ENCODE data around the gene ZSCAN5C.
"Not testable (repeated sequence)": the region's sequence is repeated elsewhere in the genome, so short reads cannot be mapped to it uniquely, and the experiment has no call there.

Gene ZSCAN5C

DNA sequence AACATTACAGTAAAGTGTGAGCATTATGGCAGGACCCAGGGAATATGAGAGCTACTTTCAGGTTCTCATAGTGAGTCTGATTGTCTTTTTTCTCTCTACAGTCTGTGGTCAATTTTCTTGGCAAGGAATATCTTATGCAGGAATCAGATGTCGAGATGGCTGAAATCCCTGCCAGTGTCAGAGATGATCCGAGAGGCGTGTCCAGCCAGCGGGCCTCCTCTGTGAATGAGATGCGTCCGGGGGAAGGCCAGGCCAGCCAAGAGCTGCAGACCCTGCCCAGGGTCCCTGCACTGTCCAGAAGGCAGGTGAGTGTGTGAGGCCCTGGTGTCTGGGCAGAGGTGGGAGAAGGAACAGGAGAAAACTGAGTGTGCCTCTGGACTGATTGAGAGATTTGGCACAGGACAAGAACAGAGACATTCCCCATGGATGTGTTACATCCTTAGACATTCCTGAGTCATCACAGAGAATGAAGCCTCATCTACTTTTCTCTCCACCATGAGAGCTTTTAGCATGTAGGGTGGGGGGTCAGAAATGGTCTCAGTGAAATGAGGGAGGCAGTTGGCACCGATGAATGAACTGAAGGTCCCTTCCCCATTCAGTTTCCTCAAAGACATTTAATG is 43.2 kb downstream of the ZSCAN5C start:
- no peak for DNase-seq (ENCODE audit: extremely low spot score)
- TF ChIP-seq NFRKB (IDR thresholded peaks at IDR 0.05): no peak
- TF ChIP-seq FOXA1 (IDR thresholded peaks at IDR 0.05): no peak
- TF ChIP-seq LEF1 (IDR thresholded peaks at IDR 0.05; ENCODE audit: borderline replicate concordance): no peak
- no peak for TF ChIP-seq ZNF384 (IDR thresholded peaks at IDR 0.05)
- TF ChIP-seq SUZ12 (IDR thresholded peaks at IDR 0.05): no peak
- no peak for TF ChIP-seq SP1 (IDR thresholded peaks at IDR 0.05)
- TF ChIP-seq, protein P1, sequence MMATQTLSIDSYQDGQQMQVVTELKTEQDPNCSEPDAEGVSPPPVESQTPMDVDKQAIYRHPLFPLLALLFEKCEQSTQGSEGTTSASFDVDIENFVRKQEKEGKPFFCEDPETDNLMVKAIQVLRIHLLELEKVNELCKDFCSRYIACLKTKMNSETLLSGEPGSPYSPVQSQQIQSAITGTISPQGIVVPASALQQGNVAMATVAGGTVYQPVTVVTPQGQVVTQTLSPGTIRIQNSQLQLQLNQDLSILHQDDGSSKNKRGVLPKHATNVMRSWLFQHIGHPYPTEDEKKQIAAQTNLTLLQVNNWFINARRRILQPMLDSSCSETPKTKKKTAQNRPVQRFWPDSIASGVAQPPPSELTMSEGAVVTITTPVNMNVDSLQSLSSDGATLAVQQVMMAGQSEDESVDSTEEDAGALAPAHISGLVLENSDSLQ (IDR thresholded peaks at IDR 0.05): no peak
- TF ChIP-seq TARDBP (IDR thresholded peaks at IDR 0.05): no peak
- TF ChIP-seq L3MBTL2 (conservative IDR thresholded peaks at IDR 0.05): no peak

DNA sequence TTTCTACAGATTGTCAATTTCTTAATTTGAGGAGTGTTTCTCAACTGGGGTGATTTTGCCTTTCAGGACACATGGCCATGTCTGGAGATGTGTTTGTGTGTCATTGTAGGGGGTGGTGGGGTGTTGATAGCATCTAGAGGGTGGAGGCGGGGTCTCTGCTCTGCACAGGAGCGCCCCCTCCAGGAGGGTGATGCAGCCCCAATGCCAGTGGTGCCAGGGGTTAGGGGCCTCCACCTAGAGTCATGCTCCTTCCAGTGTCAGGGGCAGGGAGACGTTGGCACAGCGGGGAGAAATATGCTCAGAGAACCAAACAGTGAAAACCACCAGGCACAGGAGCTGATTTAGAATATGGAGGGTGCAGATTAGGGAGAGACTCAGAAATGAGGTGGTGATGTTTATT is 43.7 kb downstream of the ZSCAN5C start:
- CTCF ChIA-PET; POLR2A ChIA-PET; DNase-seq (ENCODE audit: extremely low spot score): not testable (repeated sequence)

More for the DNA sequence above, 43.2 kb downstream of the ZSCAN5C start:
- ChIA-PET CTCF (no interaction called here), POLR2A (no interaction called here)

DNA sequence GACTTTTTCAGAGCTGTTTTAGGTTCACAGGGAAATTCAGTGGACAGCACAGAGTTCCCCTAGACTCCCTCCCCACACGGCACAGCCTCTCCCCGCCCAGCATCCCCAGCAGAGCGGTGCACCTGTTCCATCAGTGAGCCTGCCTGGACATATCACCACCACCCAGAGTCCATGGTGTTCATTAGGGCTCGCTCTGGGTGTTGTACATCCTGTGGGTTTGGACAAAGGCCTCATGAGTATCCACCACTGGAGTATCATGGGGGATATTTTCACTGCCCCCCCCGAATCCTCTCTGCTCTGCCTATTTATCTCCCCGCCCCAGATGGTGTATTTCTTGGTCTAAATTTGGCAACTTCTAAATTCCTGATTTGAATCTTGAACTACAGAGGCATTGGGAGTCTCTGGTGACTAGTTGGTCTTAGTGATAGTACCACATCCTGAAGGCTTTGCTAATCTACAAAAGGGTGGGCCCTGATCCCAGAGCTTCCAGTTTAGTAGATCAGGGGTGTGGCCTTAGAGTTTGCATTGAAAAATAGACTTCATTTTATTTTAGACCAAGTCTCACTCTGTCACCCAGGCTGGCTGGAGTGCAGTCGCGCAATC is 46.8 kb downstream of the ZSCAN5C start:
- POLR2A ChIA-PET; CTCF ChIA-PET; DNase-seq (ENCODE audit: extremely low spot score): not testable (repeated sequence)

DNA sequence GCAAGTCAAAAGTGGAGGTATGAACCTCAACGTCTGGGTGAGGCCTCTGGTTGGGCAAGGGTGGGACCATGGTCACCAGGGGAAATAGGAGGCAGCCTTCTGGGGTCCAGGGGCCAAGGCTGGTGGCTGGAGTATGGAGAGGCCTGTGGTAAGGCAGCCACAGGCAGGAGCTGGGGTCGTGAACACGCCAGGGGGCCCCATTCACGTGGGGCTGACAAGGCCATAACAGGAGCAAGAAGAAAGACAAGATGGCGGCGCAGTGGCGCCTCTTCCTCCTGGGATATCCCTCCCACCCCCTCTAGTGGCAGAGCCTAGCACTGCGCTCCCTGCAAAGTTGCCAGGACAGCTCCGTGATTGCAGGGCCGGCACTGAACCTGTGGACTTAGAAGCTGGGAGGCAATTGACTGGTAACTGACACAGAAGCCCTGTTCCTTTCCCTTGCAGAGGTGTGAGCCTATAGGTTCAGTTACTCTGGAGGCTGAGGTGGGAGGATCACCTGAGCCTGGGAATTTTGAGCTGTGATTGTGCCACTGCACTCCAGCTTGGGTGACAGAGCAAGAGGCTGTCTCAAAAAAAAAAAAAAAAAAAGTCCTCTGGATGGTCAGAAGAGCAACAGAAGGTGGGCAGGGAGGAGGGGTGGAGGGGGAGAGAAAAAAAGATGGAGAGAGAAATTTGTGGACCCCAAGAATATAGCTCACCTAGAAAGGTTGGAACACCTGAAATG is 50.8 kb downstream of the ZSCAN5C start:
- TF ChIP-seq ZNF384 (IDR thresholded peaks at IDR 0.05) (no peak), L3MBTL2 (conservative IDR thresholded peaks at IDR 0.05) (peak; percentile 57), HDGF (IDR thresholded peaks at IDR 0.05; ENCODE audit: borderline replicate concordance) (no peak), FOXA1 (IDR thresholded peaks at IDR 0.05) (no peak)
- POLR2A ChIA-PET: no interaction called here
- CTCF ChIA-PET: interaction anchor here (0.6 to 1.9 kb wide), 8 partner anchors 11 to 830 kb away, joined by 3 to 14 read pairs (median 4); no protein-coding TSS in a partner anchor
- peak; percentile 77 for DNase-seq (ENCODE audit: extremely low spot score)

DNA sequence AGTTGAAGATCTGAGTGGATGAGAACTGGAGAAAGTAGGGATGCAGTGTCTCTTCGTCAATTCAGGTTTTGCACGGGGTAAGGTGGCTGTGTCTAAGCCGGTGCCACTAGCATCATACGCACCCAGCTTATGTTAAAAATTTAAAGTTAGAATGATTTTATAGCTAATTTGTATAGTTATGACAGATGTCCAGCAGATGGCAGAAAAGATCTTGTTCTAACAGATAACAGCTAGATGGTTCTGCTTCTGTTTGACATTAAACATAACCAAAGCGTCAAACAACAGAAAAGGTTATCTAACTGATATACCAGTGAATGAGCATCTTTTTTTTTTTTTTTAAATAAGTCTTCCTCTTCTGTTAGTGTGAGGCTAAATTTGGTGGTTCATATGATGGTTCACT is 51.7 kb downstream of the ZSCAN5C start:
- TF ChIP-seq CTBP1 (IDR thresholded peaks at IDR 0.05; ENCODE audit: borderline replicate concordance) (no peak), TARDBP (IDR thresholded peaks at IDR 0.05) (no peak), ELF4 (IDR thresholded peaks at IDR 0.05) (no peak), L3MBTL2 (conservative IDR thresholded peaks at IDR 0.05) (no peak), ZNF384 (IDR thresholded peaks at IDR 0.05) (no peak), FOXA1 (IDR thresholded peaks at IDR 0.05) (no peak), FOXK2 (IDR thresholded peaks at IDR 0.05) (no peak), ARNT (IDR thresholded peaks at IDR 0.05) (no peak), LEF1 (IDR thresholded peaks at IDR 0.05; ENCODE audit: borderline replicate concordance) (no peak), BHLHE40 (IDR thresholded peaks at IDR 0.05; ENCODE audit: borderline replicate concordance) (no peak), HDGF (IDR thresholded peaks at IDR 0.05; ENCODE audit: borderline replicate concordance) (no peak)
- TF ChIP-seq, protein P1 (IDR thresholded peaks at IDR 0.05): no peak
- ChIA-PET CTCF (interaction anchor here (0.6 to 1.9 kb wide), 7 partner anchors 10 to 187 kb away, joined by 3 to 14 read pairs (median 9); no protein-coding TSS in a partner anchor), POLR2A (interaction anchor here (0.6 kb wide), 1 partner anchor 25 kb away, joined by 3 read pairs; no protein-coding TSS in a partner anchor)

DNA sequence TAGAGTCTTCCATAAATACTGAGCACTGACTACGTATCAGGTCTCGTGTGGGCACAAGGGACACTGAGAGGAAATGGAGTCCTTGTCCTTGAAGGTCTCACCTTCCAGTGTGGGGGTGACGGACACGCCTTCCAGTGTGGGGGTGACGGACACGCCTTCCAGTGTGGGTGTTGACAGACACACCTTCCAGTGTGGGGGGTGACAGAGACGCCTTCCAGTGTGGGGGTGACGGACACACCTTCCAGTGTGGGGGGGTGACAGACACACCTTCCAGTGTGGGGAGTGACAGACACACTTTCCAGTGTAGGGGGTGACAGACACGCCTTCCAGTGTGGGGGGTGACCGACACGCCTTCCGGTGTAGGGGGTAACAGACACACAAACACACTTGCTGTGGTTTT is 56.2 kb downstream of the ZSCAN5C start:
- ChIA-PET POLR2A (no interaction called here), CTCF (interaction anchor here (0.6 kb wide), 1 partner anchor 843 kb away, joined by 3 read pairs; no protein-coding TSS in a partner anchor)
- no peak for TF ChIP-seq L3MBTL2 (conservative IDR thresholded peaks at IDR 0.05)
- TF ChIP-seq ELF4 (IDR thresholded peaks at IDR 0.05): no peak
- no peak for TF ChIP-seq ARNT (IDR thresholded peaks at IDR 0.05)
- TF ChIP-seq NFRKB (IDR thresholded peaks at IDR 0.05): no peak
- no peak for TF ChIP-seq BHLHE40 (IDR thresholded peaks at IDR 0.05; ENCODE audit: borderline replicate concordance)
- TF ChIP-seq HDGF (IDR thresholded peaks at IDR 0.05; ENCODE audit: borderline replicate concordance): no peak
- TF ChIP-seq ZNF384 (IDR thresholded peaks at IDR 0.05): no peak
- TF ChIP-seq SUZ12 (IDR thresholded peaks at IDR 0.05): no peak
- TF ChIP-seq FOXM1 (IDR thresholded peaks at IDR 0.05; ENCODE audit: borderline replicate concordance): no peak
- no peak for TF ChIP-seq FOXA1 (IDR thresholded peaks at IDR 0.05)
- DNase-seq (ENCODE audit: extremely low spot score): no peak

More for the DNA sequence above, 51.7 kb downstream of the ZSCAN5C start:
- DNase-seq (ENCODE audit: extremely low spot score): peak; percentile 17

Data from HEK293T (cell line).